GM12872 (cell line): ENCODE measurements around the gene POLDIP3.

ENCODE experiments used
- CTCF ChIP-seq: IDR thresholded peaks from 3 replicates; pipeline ENCODE4 v1.5.1; 2011; ENCODE audit warnings: low read depth, mild to moderate bottlenecking, low read length, moderate library complexity; ENCODE audit not compliant: insufficient read depth

The POLDIP3 gene

GRCh38 chr22:42601879-42602465 lies 12.7 kb downstream of the POLDIP3 start:
- TF ChIP-seq CTCF, result no peak

- TF ChIP-seq CTCF, result no peak
These were observed 17.7 kb downstream of the POLDIP3 start for GRCh38 chr22:42596863-42597530.

DNA sequence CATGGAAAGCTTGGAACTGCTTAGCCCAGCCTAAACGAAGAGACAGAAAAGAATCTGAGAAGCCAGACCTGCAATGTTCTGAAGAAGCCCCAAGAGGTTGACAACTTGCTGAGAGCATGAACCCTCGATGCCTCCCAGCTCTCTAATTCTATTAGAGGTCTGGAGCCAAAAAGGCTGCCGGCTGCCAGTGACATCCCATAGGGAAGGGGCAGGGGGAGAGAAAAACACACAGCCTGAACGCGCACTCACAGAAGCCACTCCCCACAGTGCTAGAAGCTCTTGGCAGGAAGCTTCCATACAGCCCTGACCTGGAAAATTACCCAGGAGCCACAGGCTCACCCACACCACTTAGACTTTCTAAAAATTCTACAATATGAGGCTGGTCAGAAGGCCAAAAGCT lies 18.3 kb downstream of the POLDIP3 start:
- TF ChIP-seq CTCF, result no peak

DNA sequence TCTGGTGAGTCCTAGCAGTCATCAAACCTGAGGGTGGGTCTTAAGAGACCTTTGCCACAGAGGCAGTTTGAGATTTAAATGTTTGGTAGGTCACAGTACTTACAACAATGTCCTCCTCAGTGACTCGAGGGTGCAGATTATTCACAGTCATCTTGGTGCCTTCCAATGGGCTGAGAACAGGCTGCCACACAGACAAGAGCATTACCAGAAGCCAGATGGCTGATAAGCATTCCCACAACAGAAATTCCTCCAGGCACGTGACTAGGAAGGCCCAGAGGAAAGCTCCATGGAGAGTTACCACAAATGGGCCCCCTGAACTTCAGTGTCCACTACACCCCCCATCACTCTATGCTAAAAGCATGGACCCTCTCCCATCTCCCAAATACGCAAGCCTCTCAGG lies 19.2 kb downstream of the POLDIP3 start:
- no peak for TF ChIP-seq CTCF

- TF ChIP-seq CTCF, result no peak
These were observed 22.7 kb downstream of the POLDIP3 start for GRCh38 chr22:42591987-42592386.

DNA sequence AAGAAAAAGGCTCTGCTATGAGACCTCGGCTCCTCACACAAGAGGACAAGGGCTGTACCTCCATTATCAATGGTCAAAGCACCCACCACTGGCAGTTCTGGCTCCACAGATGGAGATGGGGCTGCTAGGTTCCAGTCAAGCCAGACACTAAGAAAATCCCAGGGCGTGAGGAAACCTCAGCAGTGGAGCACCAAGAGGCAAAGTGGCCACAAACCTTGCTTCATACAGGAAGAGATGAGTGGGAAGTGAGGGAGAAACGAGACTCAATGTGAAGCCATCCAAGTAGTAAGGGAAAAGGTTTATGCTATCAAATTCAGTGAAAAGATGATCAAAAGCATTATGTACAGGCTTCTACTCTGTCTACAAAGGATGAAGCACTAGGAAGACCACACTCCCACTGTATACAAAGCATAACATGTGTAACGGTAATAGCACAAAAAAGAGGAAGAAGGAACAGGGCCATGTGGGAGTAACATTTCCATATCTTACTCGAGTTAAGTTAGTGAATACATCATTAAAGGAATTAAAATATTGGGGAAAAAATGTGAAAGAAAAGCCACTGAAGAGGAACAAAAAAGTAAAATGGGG lies 27.0 kb downstream of the POLDIP3 start:
- no peak for TF ChIP-seq CTCF

GRCh38 chr22:42586381-42586780 lies 28.3 kb downstream of the POLDIP3 start:
- TF ChIP-seq CTCF, result no peak
